K562 (cell line): ENCODE measurements around the gene FYB1. TPM values are rescaled to one million over a fixed set of nuclear protein-coding genes. Genes with fewer than 3 reads are reported as not detected.

ENCODE experiments used
- ARHGAP35 ChIP-seq: fragments of 450-650 bp; IDR thresholded peaks from 2 replicates; pipeline ENCODE4 v1.6.1; 2018; ENCODE audit not compliant: partially characterized antibody
- BCOR ChIP-seq: fragments of 450-650 bp; IDR thresholded peaks from 2 replicates; pipeline ENCODE4 v1.6.1; 2016
- CCAR2 ChIP-seq: fragments of 200-400 bp; formaldehyde crosslinking; IDR thresholded peaks from 2 replicates; pipeline ENCODE4 v1.6.1; 2017; ENCODE audit warnings: mild to moderate bottlenecking, low read depth, low read length
- CSDE1 ChIP-seq, 2 experiments: fragments of 450-650 bp; IDR thresholded peaks; 2 replicates each; pipeline ENCODE4 v1.6.1; 2016; ENCODE audit warnings: mild to moderate bottlenecking in 1 of 2
- HMG20B ChIP-seq: fragments of 250-450 bp; sonication (Bioruptor Pico); IDR thresholded peaks from 2 replicates; pipeline ENCODE4 v1.5.0; 2021; ENCODE audit warnings: mild to moderate bottlenecking
- KAT2B ChIP-seq: IDR thresholded peaks from one replicate; pipeline ENCODE4 v1.6.1; 2012; ENCODE audit warnings: low read depth, mild to moderate bottlenecking, control low read depth, inconsistent platforms, low read length, moderate library complexity
- MAFF ChIP-seq: IDR thresholded peaks from 2 replicates; pipeline ENCODE4 v1.6.1; 2012; ENCODE audit warnings: low read length, improper control_type of control experiment
- NRF1 ChIP-seq, 2 experiments: fragments of 450-650 bp; IDR thresholded peaks in 1 of 2; conservative IDR thresholded peaks in 1 of 2; 2 replicates each; pipeline ENCODE4 v1.6.1; 2014; ENCODE audit warnings: mild to moderate bottlenecking in 2 of 2
- RBM15 ChIP-seq: fragments of 200-400 bp; formaldehyde crosslinking; IDR thresholded peaks from 2 replicates; pipeline ENCODE4 v1.6.1; 2018; ENCODE audit warnings: mild to moderate bottlenecking, low read length, moderate library complexity; ENCODE audit not compliant: insufficient read depth
- RFX1 ChIP-seq: fragments of 450-650 bp; IDR thresholded peaks from 2 replicates; pipeline ENCODE4 v1.6.1; 2016; ENCODE audit warnings: mild to moderate bottlenecking, moderate library complexity
- SMARCA4 ChIP-seq: fragments of 450-650 bp; IDR thresholded peaks from 2 replicates; pipeline ENCODE4 v1.6.1; 2016
- ZC3H4 ChIP-seq: sonication (generic); formaldehyde crosslinking; IDR thresholded peaks from 2 replicates; pipeline ENCODE4 v1.9.0; 2021; ENCODE audit warnings: missing genetic modification reagents, borderline replicate concordance
- ZFX ChIP-seq: sonication (generic); formaldehyde crosslinking; IDR thresholded peaks from 2 replicates; pipeline ENCODE4 v1.8.0; 2022; ENCODE audit warnings: mild to moderate bottlenecking, missing genetic modification reagents, moderate library complexity
- ZNF175 ChIP-seq: fragments of 200-800 bp; sonication (Bioruptor generic); IDR thresholded peaks from 2 replicates; pipeline ENCODE4 v1.6.1; 2016; ENCODE audit warnings: low read depth, mild to moderate bottlenecking, missing genetic modification characterization, missing compliant biosample characterization
- ZNF253 ChIP-seq: fragments of 250-450 bp; sonication (Bioruptor Pico); conservative IDR thresholded peaks from 2 replicates; pipeline ENCODE4 v1.6.1; 2021; ENCODE audit warnings: mild to moderate bottlenecking
- ZNF263 ChIP-seq: sonication (generic); formaldehyde crosslinking; IDR thresholded peaks from 2 replicates; pipeline ENCODE4 v1.8.0; 2022; ENCODE audit warnings: mild to moderate bottlenecking, missing genetic modification reagents, borderline replicate concordance
- ZNF699 ChIP-seq: fragments of 250-450 bp; sonication (Bioruptor Pico); IDR thresholded peaks from 2 replicates; pipeline ENCODE4 v1.8.0; 2021; ENCODE audit warnings: mild to moderate bottlenecking, moderate library complexity; ENCODE audit not compliant: insufficient replicate concordance
- polyA plus RNA-seq, 8 experiments: library from polyadenylated mRNA; depleted of rRNA in 4 of 8; stranded (reverse) in 5 of 8; unstranded in 3 of 8; fragments of >200 nt; fragmentation: Nextera tagmentation in 2 of 8; fragmentation: Illumina TruSeq in 1 of 8; extraction: Ambion mirVana in 2 of 8; extraction: Trizol in 1 of 8; gene quantifications; 2 replicates each; pipeline versions ENCODE4 v1.2.1 to v1.2.3, GENCODE V29; 2011 to 2014; ENCODE audit warnings: inconsistent platforms in 1 of 8, missing spikeins in 1 of 8
- total RNA-seq, 7 experiments: library from RNA; depleted of rRNA in 6 of 7; stranded (reverse); fragments of >200 nt in 6 of 7; fragmentation: Illumina TruSeq in 2 of 7; extraction: Trizol in 2 of 7; gene quantifications; 2 replicates each; pipeline versions ENCODE4 v1.2.1 to v1.2.3, GENCODE V29; 2011 to 2021; ENCODE audit warnings: low replicate concordance in 1 of 7
- TF ChIP-seq, protein P1 (sequence below): sonication (generic); formaldehyde crosslinking; IDR thresholded peaks from 2 replicates; pipeline ENCODE4 v1.5.0; 2020; ENCODE audit warnings: missing genetic modification reagents
- TF ChIP-seq, protein P2 (sequence below), 2 experiments: fragments of 450-650 bp; IDR thresholded peaks; 2 replicates each; pipeline ENCODE4 v1.6.1; 2016
- TF ChIP-seq, protein P3 (sequence below): sonication (generic); formaldehyde crosslinking; IDR thresholded peaks from 2 replicates; pipeline ENCODE4 v1.8.0; 2022; ENCODE audit warnings: missing genetic modification reagents, mild to moderate bottlenecking, moderate library complexity, borderline replicate concordance
- TF ChIP-seq, protein P4 (sequence below): fragments of 450-650 bp; IDR thresholded peaks from 2 replicates; pipeline ENCODE4 v1.6.1; 2016; ENCODE audit warnings: borderline replicate concordance
- TF ChIP-seq, protein P5 (sequence below): fragments of 450-650 bp; IDR thresholded peaks from 2 replicates; pipeline ENCODE4 v1.7.0; 2016; ENCODE audit warnings: borderline replicate concordance

Gene FYB1
- total and polyA plus RNA-seq, 9 of the 15 experiments (the other 6 are each of a cell fraction or from before 2014, with no cell fraction given), result 4.7 to 31.5 (median 9.7) TPM

DNA sequence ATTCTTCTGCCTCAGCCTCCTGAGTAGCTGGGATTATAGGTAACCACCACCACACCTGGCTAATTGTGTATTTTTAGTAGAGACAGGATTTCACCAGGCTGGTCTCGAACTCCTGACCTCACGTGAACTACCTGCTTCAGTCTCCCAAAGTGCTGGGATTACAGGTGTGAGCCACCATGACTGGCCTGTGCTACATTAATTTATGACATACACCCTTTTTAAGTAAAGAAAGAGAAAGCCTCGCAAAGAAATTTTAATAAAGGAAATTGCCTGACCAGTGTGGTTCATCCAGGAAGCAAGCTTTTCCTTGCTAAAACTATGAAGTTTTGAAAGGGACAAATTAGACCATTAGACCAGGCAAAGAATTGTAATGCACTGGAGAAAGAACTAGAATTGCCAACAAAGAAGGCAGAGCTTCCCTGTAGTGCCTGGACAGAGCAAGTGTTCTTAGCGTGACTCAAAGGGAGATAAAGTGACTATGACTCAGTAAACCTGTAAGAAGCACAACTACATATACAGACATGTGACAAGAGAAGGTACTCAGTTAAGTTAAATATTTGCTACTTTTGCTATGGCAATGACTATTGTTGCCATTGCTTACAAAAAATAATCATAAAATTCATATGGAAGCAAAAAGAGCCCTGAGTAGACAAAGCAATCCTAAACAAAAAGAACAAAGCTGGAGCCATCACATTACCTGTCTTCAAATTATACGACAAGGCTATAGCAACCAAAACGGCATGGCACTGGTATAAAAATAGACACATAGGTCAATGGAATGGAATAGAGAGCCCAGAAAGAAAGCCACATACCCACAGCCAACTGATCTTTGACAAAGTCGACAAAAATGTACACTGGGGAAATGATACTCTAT is 54.6 kb downstream of the FYB1 start (continued):
- peak; percentile 48 for TF ChIP-seq RFX1
- TF ChIP-seq ZNF263 (CRISPR knock-in tag), result no peak
- TF ChIP-seq ARHGAP35, result no peak
- TF ChIP-seq, protein P1, sequence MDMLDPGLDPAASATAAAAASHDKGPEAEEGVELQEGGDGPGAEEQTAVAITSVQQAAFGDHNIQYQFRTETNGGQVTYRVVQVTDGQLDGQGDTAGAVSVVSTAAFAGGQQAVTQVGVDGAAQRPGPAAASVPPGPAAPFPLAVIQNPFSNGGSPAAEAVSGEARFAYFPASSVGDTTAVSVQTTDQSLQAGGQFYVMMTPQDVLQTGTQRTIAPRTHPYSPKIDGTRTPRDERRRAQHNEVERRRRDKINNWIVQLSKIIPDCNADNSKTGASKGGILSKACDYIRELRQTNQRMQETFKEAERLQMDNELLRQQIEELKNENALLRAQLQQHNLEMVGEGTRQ, result no peak
- no peak for TF ChIP-seq KAT2B
- TF ChIP-seq ZC3H4 (CRISPR knock-in tag), result no peak
- TF ChIP-seq RBM15, result no peak
- TF ChIP-seq ZNF175 (CRISPR knock-in tag), result no peak
- no peak for TF ChIP-seq ZFX
- TF ChIP-seq ZNF253 (CRISPR knock-in tag), result no peak
- TF ChIP-seq HMG20B (CRISPR knock-in tag), result no peak
- no peak; a peak in 1 of 4 replicates for TF ChIP-seq CSDE1 (IDR thresholded peaks at IDR 0.05)
- no peak for TF ChIP-seq BCOR
- TF ChIP-seq, protein P2, sequence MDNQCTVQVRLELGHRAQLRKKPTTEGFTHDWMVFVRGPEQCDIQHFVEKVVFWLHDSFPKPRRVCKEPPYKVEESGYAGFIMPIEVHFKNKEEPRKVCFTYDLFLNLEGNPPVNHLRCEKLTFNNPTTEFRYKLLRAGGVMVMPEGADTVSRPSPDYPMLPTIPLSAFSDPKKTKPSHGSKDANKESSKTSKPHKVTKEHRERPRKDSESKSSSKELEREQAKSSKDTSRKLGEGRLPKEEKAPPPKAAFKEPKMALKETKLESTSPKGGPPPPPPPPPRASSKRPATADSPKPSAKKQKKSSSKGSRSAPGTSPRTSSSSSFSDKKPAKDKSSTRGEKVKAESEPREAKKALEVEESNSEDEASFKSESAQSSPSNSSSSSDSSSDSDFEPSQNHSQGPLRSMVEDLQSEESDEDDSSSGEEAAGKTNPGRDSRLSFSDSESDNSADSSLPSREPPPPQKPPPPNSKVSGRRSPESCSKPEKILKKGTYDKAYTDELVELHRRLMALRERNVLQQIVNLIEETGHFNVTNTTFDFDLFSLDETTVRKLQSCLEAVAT (IDR thresholded peaks at IDR 0.05), result no peak
- TF ChIP-seq MAFF, result peak; percentile 31; the same call in 1 of the 2 replicates
- no peak for TF ChIP-seq CCAR2
- TF ChIP-seq SMARCA4, result peak; percentile 92
- TF ChIP-seq, protein P3, sequence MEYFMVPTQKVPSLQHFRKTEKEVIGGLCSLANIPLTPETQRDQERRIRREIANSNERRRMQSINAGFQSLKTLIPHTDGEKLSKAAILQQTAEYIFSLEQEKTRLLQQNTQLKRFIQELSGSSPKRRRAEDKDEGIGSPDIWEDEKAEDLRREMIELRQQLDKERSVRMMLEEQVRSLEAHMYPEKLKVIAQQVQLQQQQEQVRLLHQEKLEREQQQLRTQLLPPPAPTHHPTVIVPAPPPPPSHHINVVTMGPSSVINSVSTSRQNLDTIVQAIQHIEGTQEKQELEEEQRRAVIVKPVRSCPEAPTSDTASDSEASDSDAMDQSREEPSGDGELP (CRISPR knock-in tag), result no peak
- TF ChIP-seq ZNF699 (CRISPR knock-in tag), result no peak
- peak in 1 of 2 experiments; percentile 16; a peak in 1 of 4 replicates for TF ChIP-seq NRF1 (conservative IDR thresholded peaks at IDR 0.05 in 1 of 2, IDR thresholded peaks at IDR 0.05 in 1 of 2)
- TF ChIP-seq, protein P4, sequence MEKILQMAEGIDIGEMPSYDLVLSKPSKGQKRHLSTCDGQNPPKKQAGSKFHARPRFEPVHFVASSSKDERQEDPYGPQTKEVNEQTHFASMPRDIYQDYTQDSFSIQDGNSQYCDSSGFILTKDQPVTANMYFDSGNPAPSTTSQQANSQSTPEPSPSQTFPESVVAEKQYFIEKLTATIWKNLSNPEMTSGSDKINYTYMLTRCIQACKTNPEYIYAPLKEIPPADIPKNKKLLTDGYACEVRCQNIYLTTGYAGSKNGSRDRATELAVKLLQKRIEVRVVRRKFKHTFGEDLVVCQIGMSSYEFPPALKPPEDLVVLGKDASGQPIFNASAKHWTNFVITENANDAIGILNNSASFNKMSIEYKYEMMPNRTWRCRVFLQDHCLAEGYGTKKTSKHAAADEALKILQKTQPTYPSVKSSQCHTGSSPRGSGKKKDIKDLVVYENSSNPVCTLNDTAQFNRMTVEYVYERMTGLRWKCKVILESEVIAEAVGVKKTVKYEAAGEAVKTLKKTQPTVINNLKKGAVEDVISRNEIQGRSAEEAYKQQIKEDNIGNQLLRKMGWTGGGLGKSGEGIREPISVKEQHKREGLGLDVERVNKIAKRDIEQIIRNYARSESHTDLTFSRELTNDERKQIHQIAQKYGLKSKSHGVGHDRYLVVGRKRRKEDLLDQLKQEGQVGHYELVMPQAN, result no peak
- TF ChIP-seq, protein P5, sequence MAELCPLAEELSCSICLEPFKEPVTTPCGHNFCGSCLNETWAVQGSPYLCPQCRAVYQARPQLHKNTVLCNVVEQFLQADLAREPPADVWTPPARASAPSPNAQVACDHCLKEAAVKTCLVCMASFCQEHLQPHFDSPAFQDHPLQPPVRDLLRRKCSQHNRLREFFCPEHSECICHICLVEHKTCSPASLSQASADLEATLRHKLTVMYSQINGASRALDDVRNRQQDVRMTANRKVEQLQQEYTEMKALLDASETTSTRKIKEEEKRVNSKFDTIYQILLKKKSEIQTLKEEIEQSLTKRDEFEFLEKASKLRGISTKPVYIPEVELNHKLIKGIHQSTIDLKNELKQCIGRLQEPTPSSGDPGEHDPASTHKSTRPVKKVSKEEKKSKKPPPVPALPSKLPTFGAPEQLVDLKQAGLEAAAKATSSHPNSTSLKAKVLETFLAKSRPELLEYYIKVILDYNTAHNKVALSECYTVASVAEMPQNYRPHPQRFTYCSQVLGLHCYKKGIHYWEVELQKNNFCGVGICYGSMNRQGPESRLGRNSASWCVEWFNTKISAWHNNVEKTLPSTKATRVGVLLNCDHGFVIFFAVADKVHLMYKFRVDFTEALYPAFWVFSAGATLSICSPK, result no peak
